GM23338 (cell line): ENCODE measurements around the gene METTL4. TPM values are rescaled to one million over a fixed set of nuclear protein-coding genes. Genes with fewer than 3 reads are reported as not detected.

Experiments used
- ATAC-seq: fragments of 200-7000 bp; cut with Tn5 transposase; 3 replicates; pipeline ENCODE4 v1.9.1; 2020
- DNase-seq: peaks from one replicate; pipeline ENCODE4 v3.0.0-alpha.2; 2015; ENCODE audit warnings: low spot score
- H2AFZ ChIP-seq: fragments of 200-600 bp; sonication (generic); 2 replicates; pipeline ENCODE4 v1.8.0; 2016; ENCODE audit warnings: antibody characterized with exemption, mild to moderate bottlenecking, moderate library complexity
- H3F3A ChIP-seq: fragments of 200-600 bp; sonication (generic); replicated peaks from 2 replicates; pipeline ENCODE4 v1.8.0; 2017; ENCODE audit warnings: antibody characterized with exemption, mixed run types, low read depth
- H3K27ac ChIP-seq: fragments of 200-600 bp; sonication (generic); 2 replicates; pipeline ENCODE4 v1.6.1; 2016; ENCODE audit warnings: low read depth
- H3K27me3 ChIP-seq: fragments of 200-600 bp; sonication (generic); 2 replicates; pipeline ENCODE4 v1.8.0; 2016; ENCODE audit warnings: mild to moderate bottlenecking, mixed run types, moderate library complexity; ENCODE audit not compliant: insufficient read depth
- H3K36me3 ChIP-seq: fragments of 200-600 bp; sonication (generic); 2 replicates; pipeline ENCODE4 v1.8.0; 2016; ENCODE audit warnings: mild to moderate bottlenecking; ENCODE audit not compliant: insufficient read depth
- H3K4me1 ChIP-seq: fragments of 200-600 bp; sonication (generic); 2 replicates; pipeline ENCODE4 v1.8.0; 2016; ENCODE audit warnings: mild to moderate bottlenecking, moderate library complexity; ENCODE audit not compliant: insufficient read depth
- H3K4me2 ChIP-seq: fragments of 200-600 bp; sonication (generic); 2 replicates; pipeline ENCODE4 v1.7.1; 2017; ENCODE audit warnings: mixed run types
- H3K4me3 ChIP-seq: fragments of 200-600 bp; sonication (generic); 2 replicates; pipeline ENCODE4 v1.6.1; 2016; ENCODE audit warnings: mixed run types
- H3K79me2 ChIP-seq: fragments of 200-600 bp; sonication (generic); replicated peaks from 2 replicates; pipeline ENCODE4 v1.8.0; 2017; ENCODE audit warnings: mild to moderate bottlenecking; ENCODE audit not compliant: insufficient read depth
- H3K9me2 ChIP-seq: fragments of 200-600 bp; sonication (generic); 2 replicates; pipeline ENCODE4 v1.8.0; 2017; ENCODE audit not compliant: insufficient read depth
- H4K20me1 ChIP-seq: fragments of 200-600 bp; sonication (generic); replicated peaks from 2 replicates; pipeline ENCODE4 v1.8.0; 2017; ENCODE audit warnings: mild to moderate bottlenecking; ENCODE audit not compliant: insufficient read depth
- H3K27ac Mint-ChIP-seq: 2 replicates; pipeline ENCODE4 v1.8.0; 2020; ENCODE audit warnings: inconsistent platforms, mild to moderate bottlenecking, moderate library complexity, mixed read lengths
- H3K27me3 Mint-ChIP-seq: 3 replicates; pipeline ENCODE4 v1.8.0; 2022; ENCODE audit warnings: low read depth, mild to moderate bottlenecking, moderate library complexity, mixed read lengths, inconsistent platforms; ENCODE audit not compliant: insufficient read depth, poor library complexity
- H3K36me3 Mint-ChIP-seq: 3 replicates; pipeline ENCODE4 v1.8.0; 2021; ENCODE audit warnings: low read depth, mild to moderate bottlenecking, inconsistent platforms, moderate library complexity, mixed read lengths
- H3K4me1 Mint-ChIP-seq: 3 replicates; pipeline ENCODE4 v1.8.0; 2020; ENCODE audit warnings: mild to moderate bottlenecking, inconsistent platforms, mixed read lengths
- H3K4me3 Mint-ChIP-seq: 3 replicates; pipeline ENCODE4 v1.8.0; 2021; ENCODE audit warnings: moderate library complexity, mild to moderate bottlenecking, inconsistent platforms, mixed read lengths
- H3K9me3 Mint-ChIP-seq: 3 replicates; pipeline ENCODE4 v1.8.0; 2020; ENCODE audit warnings: moderate library complexity, mild to moderate bottlenecking, inconsistent platforms, mixed read lengths
- CTCF ChIP-seq, 2 experiments: fragments of 200-600 bp in 1 of 2; sonication (generic) in 1 of 2; conservative IDR thresholded peaks; 2 replicates each; pipeline versions ENCODE4 v1.5.1 to v1.6.1; 2016 to 2017; ENCODE audit warnings: antibody characterized with exemption in 2 of 2, low read depth in 2 of 2, mild to moderate bottlenecking in 2 of 2, moderate library complexity in 1 of 2
- ETS1 ChIP-seq: IDR thresholded peaks from 2 replicates; pipeline ENCODE4 v1.6.1; 2016; ENCODE audit warnings: antibody characterized with exemption
- EZH2phosphoT487 ChIP-seq: fragments of 200-600 bp; sonication (generic); IDR thresholded peaks from one replicate; pipeline ENCODE4 v1.8.1; 2018; ENCODE audit warnings: antibody characterized with exemption; ENCODE audit not compliant: unreplicated experiment
- JUNB ChIP-seq: IDR thresholded peaks from one replicate; pipeline ENCODE4 v1.6.1; 2016; ENCODE audit warnings: antibody characterized with exemption; ENCODE audit not compliant: unreplicated experiment
- NANOG ChIP-seq: IDR thresholded peaks from 2 replicates; pipeline ENCODE4 v1.6.1; 2016; ENCODE audit warnings: antibody characterized with exemption, borderline replicate concordance
- POLR2AphosphoS5 ChIP-seq: IDR thresholded peaks from 2 replicates; pipeline ENCODE4 v1.6.1; 2016; ENCODE audit warnings: antibody characterized with exemption, low read depth
- ZNF114 ChIP-seq: fragments of 250-450 bp; sonication (Bioruptor Pico); IDR thresholded peaks from 2 replicates; pipeline ENCODE4 v1.5.0; 2020; ENCODE audit warnings: mild to moderate bottlenecking, moderate library complexity
- ZNF462 ChIP-seq: fragments of 250-450 bp; sonication (Bioruptor Pico); IDR thresholded peaks from 2 replicates; pipeline ENCODE4 v1.5.0; 2020; ENCODE audit warnings: mild to moderate bottlenecking, moderate library complexity
- polyA plus RNA-seq: library from polyadenylated mRNA; unstranded; fragments of >200 nt; fragmentation: Nextera tagmentation; extraction: Ambion mirVana; gene quantifications from 2 replicates; pipeline ENCODE4 v1.2.1, GENCODE V29; 2016
- total RNA-seq: library from RNA; depleted of rRNA; stranded (reverse); fragments of >200 nt; shearing (Covaris generic); gene quantifications from 2 replicates; pipeline ENCODE4 v1.2.3, GENCODE V29; 2014

METTL4 gene
- total and polyA plus RNA-seq, 2 experiments from 2014 or later = 11.9 to 14.9 TPM

GRCh38 chr18:2554696-2555095, 16.6 kb downstream of the METTL4 start:
- Mint-ChIP-seq H3K27me3 (no peaks in the 10 kb centered on the region), H3K4me1 (peaks cover 10% of the 10 kb centered on the region), H3K27ac (no peak overlapping the region), H3K9me3 (no peaks in the 10 kb centered on the region), H3K36me3 (peaks cover 15% of the 10 kb centered on the region; the same call in 2 of the 3 replicates), H3K4me3 (no peak overlapping the region)
- no peak overlapping the region for H3K4me2 ChIP-seq
- no peaks in the 10 kb centered on the region for H3K9me2 ChIP-seq
- H2AFZ ChIP-seq = no peak overlapping the region
- no peaks in the 10 kb centered on the region for H3K79me2 ChIP-seq
- H4K20me1 ChIP-seq = no peaks in the 10 kb centered on the region
- no peaks in the 10 kb centered on the region for H3K36me3 ChIP-seq
- no peaks in the 10 kb centered on the region for H3K27me3 ChIP-seq
- no peaks in the 10 kb centered on the region for H3K4me1 ChIP-seq
- no peak for DNase-seq
- no peak overlapping the region for H3K27ac ChIP-seq
- H3K4me3 ChIP-seq = no peak overlapping the region
- H3F3A ChIP-seq = no peaks in the 10 kb centered on the region
- TF ChIP-seq EZH2phosphoT487 = no peak
- TF ChIP-seq JUNB = no peak
- TF ChIP-seq CTCF (conservative IDR thresholded peaks at IDR 0.05; ENCODE audit: low read depth in 2 of 2) = no peak
- TF ChIP-seq POLR2AphosphoS5 = no peak
- no peak for TF ChIP-seq ETS1
- TF ChIP-seq ZNF462 = no peak
- no peak for TF ChIP-seq NANOG
- no peak for TF ChIP-seq ZNF114 (CRISPR knock-in tag)
- ATAC-seq = no peak
